SU-DHL-6 (cell line): ENCODE results near the gene TCF4.

Experiments
- CTCF ChIP-seq: fragments of 200-600 bp; sonication (generic); IDR thresholded peaks from one replicate; pipeline ENCODE4 v1.5.1; 2017; ENCODE audit warnings: antibody characterized with exemption, mild to moderate bottlenecking, low read length, moderate library complexity; ENCODE audit not compliant: insufficient read depth, poor library complexity, severe bottlenecking
- EZH2phosphoT487 ChIP-seq: fragments of 200-600 bp; sonication (generic), shearing (Covaris generic); conservative IDR thresholded peaks from 2 replicates; pipeline ENCODE4 v1.6.1; 2018; ENCODE audit warnings: mild to moderate bottlenecking, antibody characterized with exemption, low read length, moderate library complexity, mixed read lengths

- TF ChIP-seq CTCF (no peak), EZH2phosphoT487 (no peak)
Measured at GRCh38 chr18:55236150-55236931, 351.7 kb downstream of the TCF4 start.
